Karpas-422 (cell line): Measurements from ENCODE around the gene RAD51B. TPM values are rescaled to one million over a fixed set of nuclear protein-coding genes. Genes with fewer than 3 reads are reported as not detected.
"Not testable (repeated sequence)": the region's sequence is repeated elsewhere in the genome, so short reads cannot be mapped to it uniquely, and the experiment has no call there.

ENCODE experiments used
- DNase-seq: peaks from one replicate; pipeline ENCODE4 v3.0.0-alpha.2; 2015
- H2AFZ ChIP-seq: fragments of 200-600 bp; sonication (generic); 2 replicates; pipeline ENCODE4 v1.6.1; 2014; ENCODE audit warnings: antibody characterized with exemption, low read length, mixed read lengths
- H3K27ac ChIP-seq: fragments of 200-600 bp; sonication (generic); 2 replicates; pipeline ENCODE4 v1.5.1; 2014; ENCODE audit warnings: mild to moderate bottlenecking, low read length, moderate library complexity
- H3K27me3 ChIP-seq: fragments of 200-600 bp; sonication (generic); 2 replicates; pipeline ENCODE4 v1.6.1; 2014; ENCODE audit warnings: low read length, mixed read lengths
- H3K36me3 ChIP-seq: fragments of 200-600 bp; sonication (generic); 2 replicates; pipeline ENCODE4 v1.6.1; 2014; ENCODE audit warnings: low read length, mixed read lengths; ENCODE audit not compliant: insufficient read depth
- H3K4me1 ChIP-seq: fragments of 200-600 bp; sonication (generic); 2 replicates; pipeline ENCODE4 v1.6.1; 2014; ENCODE audit warnings: mild to moderate bottlenecking, low read length, mixed read lengths
- H3K4me2 ChIP-seq: fragments of 200-600 bp; sonication (generic); 2 replicates; pipeline ENCODE4 v1.6.1; 2014; ENCODE audit warnings: low read length, low read depth, mild to moderate bottlenecking; ENCODE audit not compliant: poor library complexity, severe bottlenecking
- H3K4me3 ChIP-seq: fragments of 200-600 bp; sonication (generic); 2 replicates; pipeline ENCODE4 v1.5.1; 2014; ENCODE audit warnings: mild to moderate bottlenecking, antibody characterized with exemption, low read length, mixed read lengths
- H3K79me2 ChIP-seq: fragments of 200-600 bp; sonication (generic); 2 replicates; pipeline ENCODE4 v1.6.1; 2014; ENCODE audit warnings: mild to moderate bottlenecking, low read length, mixed read lengths
- H3K9ac ChIP-seq: fragments of 200-600 bp; sonication (generic); 2 replicates; pipeline ENCODE4 v1.6.0; 2014; ENCODE audit warnings: low read length
- H3K9me2 ChIP-seq: fragments of 200-600 bp; sonication (generic), shearing (Covaris generic); replicated peaks from 2 replicates; pipeline ENCODE4 v1.6.0; 2014; ENCODE audit warnings: mild to moderate bottlenecking, low read length, moderate library complexity; ENCODE audit not compliant: insufficient read depth
- H3K9me3 ChIP-seq: fragments of 300-700, 200-600 bp; sonication (generic); 2 replicates; pipeline ENCODE4 v1.6.1; 2014; ENCODE audit warnings: low read length, mixed read lengths
- H4K20me1 ChIP-seq: fragments of 200-600 bp; sonication (generic); 2 replicates; pipeline ENCODE4 v1.6.1; 2014; ENCODE audit warnings: mild to moderate bottlenecking, antibody characterized with exemption, low read length, low read depth; ENCODE audit not compliant: insufficient read depth
- total RNA-seq: library from RNA; depleted of rRNA; stranded (reverse); fragments of >200 nt; shearing (Covaris generic); gene quantifications from 2 replicates; pipeline ENCODE4 v1.2.3, GENCODE V29; 2014; ENCODE audit warnings: low replicate concordance

The RAD51B gene
- total RNA-seq, 1 experiment from 2014 or later: 107 TPM

GRCh38 chr14:68178282-68178681 is 358.7 kb downstream of the RAD51B start:
- H3K27me3 ChIP-seq: no peaks in the 10 kb centered on the region
- H3K4me2 ChIP-seq: no peak overlapping the region
- H3K36me3 ChIP-seq: no peaks in the 10 kb centered on the region
- H3K9me3 ChIP-seq: no peaks in the 10 kb centered on the region
- H3K4me3 ChIP-seq: no peak overlapping the region
- peaks cover 78% of the 10 kb centered on the region for H4K20me1 ChIP-seq
- peaks cover 11% of the 10 kb centered on the region for H3K4me1 ChIP-seq
- no peak overlapping the region for H3K27ac ChIP-seq
- DNase-seq: no peak
- no peaks in the 10 kb centered on the region for H3K79me2 ChIP-seq
- no peaks in the 10 kb centered on the region for H3K9me2 ChIP-seq
- no peak overlapping the region for H2AFZ ChIP-seq
- H3K9ac ChIP-seq: no peak overlapping the region

DNA sequence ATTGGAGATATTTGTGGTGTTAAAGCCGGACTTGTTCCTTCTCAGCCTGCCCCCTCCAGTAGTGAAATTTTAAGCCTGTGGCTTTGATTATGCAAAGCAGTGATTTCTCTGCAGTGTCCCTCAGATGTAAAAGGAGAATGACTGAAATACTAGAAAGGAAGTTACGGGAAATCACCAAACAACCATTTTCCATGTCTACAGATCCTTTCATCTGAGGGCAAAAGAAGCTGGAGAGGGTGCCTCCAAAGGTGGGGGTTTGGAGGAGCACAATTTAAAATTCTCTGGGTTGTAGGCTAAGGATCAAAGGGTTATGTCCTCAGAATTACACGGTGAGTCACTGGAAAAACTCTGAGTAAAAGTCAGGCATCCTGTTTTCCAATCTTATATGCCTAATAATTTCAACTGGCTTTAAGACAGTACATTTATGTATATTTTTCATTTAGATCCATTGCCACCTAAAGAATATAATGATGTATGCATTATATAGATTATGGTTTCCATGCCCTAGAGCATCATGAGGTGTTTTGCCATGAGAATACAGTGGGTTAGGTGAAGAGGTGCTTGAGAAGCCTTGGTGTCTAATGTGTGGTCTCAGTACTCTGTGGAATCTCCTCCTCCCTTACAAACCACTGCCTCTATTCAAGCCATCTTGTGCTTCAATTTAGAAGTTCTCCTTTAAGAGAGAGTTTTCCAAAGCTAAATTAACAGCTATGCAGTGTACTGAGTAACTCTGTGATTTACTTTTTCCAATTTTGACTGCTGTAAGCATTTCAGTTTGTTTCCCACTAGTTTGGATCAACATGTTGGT is 362.1 kb downstream of the RAD51B start:
- no peaks in the 10 kb centered on the region for H3K27me3 ChIP-seq
- H4K20me1 ChIP-seq: peaks cover 50% of the 10 kb centered on the region
- H3K27ac ChIP-seq: no peak overlapping the region
- H2AFZ ChIP-seq: no peak overlapping the region
- no peak overlapping the region for H3K4me2 ChIP-seq
- no peak overlapping the region for H3K4me3 ChIP-seq
- H3K4me1 ChIP-seq: peaks cover 11% of the 10 kb centered on the region
- no peaks in the 10 kb centered on the region for H3K79me2 ChIP-seq
- H3K9ac ChIP-seq: no peak overlapping the region
- H3K9me2 ChIP-seq: no peaks in the 10 kb centered on the region
- H3K9me3 ChIP-seq: no peaks in the 10 kb centered on the region
- DNase-seq: no peak
- no peaks in the 10 kb centered on the region for H3K36me3 ChIP-seq

DNA sequence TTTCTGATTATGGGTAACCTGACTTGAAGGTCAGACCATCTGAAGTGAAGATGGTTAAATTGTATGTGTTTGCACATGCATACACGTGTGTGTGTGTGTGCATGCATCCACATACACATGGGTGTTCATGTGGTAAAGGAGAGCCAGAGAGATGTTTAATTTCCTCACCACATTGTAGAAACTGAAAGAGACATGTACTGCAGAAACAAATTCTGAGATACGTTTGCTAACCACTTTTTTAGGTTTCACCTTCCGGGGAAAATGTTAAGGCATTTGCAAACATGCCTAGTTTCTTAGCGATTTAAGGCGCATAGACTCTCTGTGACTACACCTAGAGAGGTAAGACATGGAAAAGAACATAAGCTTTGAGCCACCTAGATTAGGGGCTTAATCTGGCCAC is 362.9 kb downstream of the RAD51B start:
- no peaks in the 10 kb centered on the region for H3K36me3 ChIP-seq
- H3K9me2 ChIP-seq: no peaks in the 10 kb centered on the region
- H3K27me3 ChIP-seq: no peaks in the 10 kb centered on the region
- no peaks in the 10 kb centered on the region for H3K79me2 ChIP-seq
- no peak for DNase-seq
- H2AFZ ChIP-seq: no peak overlapping the region
- peaks cover 11% of the 10 kb centered on the region for H3K4me1 ChIP-seq
- H3K9ac ChIP-seq: no peak overlapping the region
- peaks cover 43% of the 10 kb centered on the region for H4K20me1 ChIP-seq
- no peaks in the 10 kb centered on the region for H3K9me3 ChIP-seq
- no peak overlapping the region for H3K27ac ChIP-seq
- H3K4me3 ChIP-seq: no peak overlapping the region
- H3K4me2 ChIP-seq: no peak overlapping the region

- not testable (repeated sequence) for DNase-seq, H3K9me3 ChIP-seq, H3K4me2 ChIP-seq, H3K27me3 ChIP-seq, H3K27ac ChIP-seq, H3K36me3 ChIP-seq, H3K79me2 ChIP-seq, H2AFZ ChIP-seq, H3K4me3 ChIP-seq, H3K9me2 ChIP-seq, H3K4me1 ChIP-seq, H3K9ac ChIP-seq
- peaks cover 24% of the 10 kb centered on the region for H4K20me1 ChIP-seq
These were observed 367.1 kb downstream of the RAD51B start for GRCh38 chr14:68186500-68187276.

DNA sequence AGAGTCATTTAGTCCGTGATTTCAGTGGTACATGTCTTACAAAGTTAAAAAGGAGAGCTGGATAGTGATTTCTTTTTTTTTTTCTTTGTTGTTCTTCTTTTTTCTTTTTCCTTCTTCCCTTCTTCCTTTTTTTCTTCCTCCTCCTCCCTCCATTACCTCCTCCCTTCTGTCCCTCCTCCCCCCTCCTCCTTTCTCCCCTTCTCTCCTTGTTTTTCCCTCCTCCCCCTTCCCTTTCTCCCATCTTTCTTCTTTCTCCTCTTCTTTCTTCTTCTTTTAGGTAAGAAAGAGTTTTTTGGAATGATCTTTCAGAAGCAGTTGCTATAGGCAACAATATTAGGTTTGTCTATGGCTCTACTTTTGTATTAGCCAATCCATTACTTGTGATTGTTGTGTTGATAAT is 368.6 kb downstream of the RAD51B start:
- Histone ChIP-seq H3K9me2 (no peaks in the 10 kb centered on the region), H3K79me2 (no peaks in the 10 kb centered on the region), H3K36me3 (no peaks in the 10 kb centered on the region), H4K20me1 (peaks cover 21% of the 10 kb centered on the region), H2AFZ (no peak overlapping the region), H3K27me3 (no peaks in the 10 kb centered on the region), H3K27ac (no peak overlapping the region), H3K9ac (no peak overlapping the region), H3K4me2 (no peak overlapping the region), H3K4me1 (no peaks in the 10 kb centered on the region), H3K9me3 (no peaks in the 10 kb centered on the region), H3K4me3 (no peak overlapping the region)
- DNase-seq: no peak

GRCh38 chr14:68190032-68190431 is 370.5 kb downstream of the RAD51B start:
- no peak overlapping the region for H3K9ac ChIP-seq

DNA sequence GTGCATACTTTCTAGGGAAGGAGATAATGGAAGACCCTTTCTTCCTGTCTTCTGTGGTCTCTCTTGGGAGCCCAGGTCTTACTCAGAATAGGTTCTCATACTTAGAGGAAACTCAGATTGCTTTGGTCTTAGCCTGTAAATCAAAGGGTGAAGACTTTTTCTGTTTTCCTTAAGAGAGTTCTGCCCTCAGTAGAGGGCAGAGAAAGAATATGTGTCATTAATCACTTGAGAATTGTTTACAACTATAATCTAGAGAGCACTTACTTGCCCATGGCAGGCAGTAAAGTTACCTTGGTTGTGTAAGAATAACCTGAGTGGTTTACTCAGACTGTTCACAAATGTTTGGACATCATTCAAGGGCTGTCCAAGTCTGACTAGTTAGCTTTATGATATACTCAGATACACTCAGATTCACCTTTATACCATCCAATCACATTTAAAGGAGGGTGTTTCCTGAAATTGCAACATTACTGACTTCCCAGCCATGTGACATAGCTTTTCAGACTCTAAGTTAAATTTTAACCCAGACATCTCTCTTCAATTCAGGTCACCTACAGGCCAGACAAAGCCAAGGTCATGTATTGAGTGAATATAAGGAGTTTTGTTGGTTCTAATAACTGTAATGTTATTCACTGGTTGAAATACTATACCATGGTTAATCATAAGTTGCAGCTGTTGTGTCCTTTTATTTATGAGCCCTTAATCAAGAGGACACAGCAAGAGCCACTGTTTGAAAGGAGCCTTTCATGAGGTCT is 372.2 kb downstream of the RAD51B start:
- H3K79me2 ChIP-seq: no peaks in the 10 kb centered on the region
- no peak for DNase-seq
- H3K9me2 ChIP-seq: no peaks in the 10 kb centered on the region
- H3K36me3 ChIP-seq: no peaks in the 10 kb centered on the region
- no peaks in the 10 kb centered on the region for H3K9me3 ChIP-seq
- H4K20me1 ChIP-seq: peaks cover 24% of the 10 kb centered on the region
- H3K4me2 ChIP-seq: no peak overlapping the region
- no peaks in the 10 kb centered on the region for H3K4me1 ChIP-seq
- H3K9ac ChIP-seq: no peak overlapping the region
- H3K4me3 ChIP-seq: no peak overlapping the region
- H3K27me3 ChIP-seq: no peaks in the 10 kb centered on the region
- H2AFZ ChIP-seq: no peak overlapping the region
- H3K27ac ChIP-seq: no peak overlapping the region

More at GRCh38 chr14:68190032-68190431, 370.5 kb downstream of the RAD51B start:
- Histone ChIP-seq H3K9me3 (no peaks in the 10 kb centered on the region), H3K4me1 (no peaks in the 10 kb centered on the region), H3K4me2 (no peak overlapping the region), H3K27me3 (no peaks in the 10 kb centered on the region), H3K4me3 (no peak overlapping the region), H2AFZ (no peak overlapping the region), H3K9me2 (no peaks in the 10 kb centered on the region), H3K27ac (no peak overlapping the region), H3K79me2 (no peaks in the 10 kb centered on the region), H4K20me1 (peaks cover 24% of the 10 kb centered on the region), H3K36me3 (no peaks in the 10 kb centered on the region)
- DNase-seq: no peak

- Histone ChIP-seq H3K27ac (no peak overlapping the region), H3K9me2 (no peaks in the 10 kb centered on the region), H3K4me1 (no peaks in the 10 kb centered on the region), H3K79me2 (no peaks in the 10 kb centered on the region), H3K36me3 (no peaks in the 10 kb centered on the region), H3K9ac (no peak overlapping the region), H3K27me3 (no peaks in the 10 kb centered on the region), H3K9me3 (no peaks in the 10 kb centered on the region), H2AFZ (no peak overlapping the region), H3K4me3 (no peak overlapping the region), H3K4me2 (no peak overlapping the region), H4K20me1 (peaks cover 25% of the 10 kb centered on the region)
- DNase-seq: no peak
These were observed 373.4 kb downstream of the RAD51B start for GRCh38 chr14:68192935-68193334.
